T follicular helper cell (primary cell): ENCODE data around the gene CCT6B.

Experiments used
- DNase-seq: peaks from one replicate; pipeline ENCODE4 v3.0.0-alpha.2; 2020; ENCODE audit warnings: low read depth

CCT6B gene

GRCh38 chr17:34884597-34884996 lies 76.7 kb downstream of the CCT6B start:
- no peak for DNase-seq

- DNase-seq: no peak
Observed at GRCh38 chr17:34883106-34884000, 77.9 kb downstream of the CCT6B start.

- no peak for DNase-seq
Observed at GRCh38 chr17:34879146-34879545, 82.1 kb downstream of the CCT6B start.
